GM23248 (cell line): ENCODE measurements around the gene C9orf85.

ENCODE experiments used
- EZH2 ChIP-seq: fragments of 200-600 bp; sonication (generic); IDR thresholded peaks from 2 replicates; pipeline ENCODE4 v1.6.1; 2018; ENCODE audit warnings: antibody characterized with exemption, mild to moderate bottlenecking; ENCODE audit not compliant: insufficient read depth, poor library complexity, severe bottlenecking
- EZH2phosphoT487 ChIP-seq: fragments of 200-600 bp; sonication (generic); IDR thresholded peaks from 2 replicates; pipeline ENCODE4 v1.6.1; 2018; ENCODE audit warnings: antibody characterized with exemption, moderate library complexity, mild to moderate bottlenecking, low read depth; ENCODE audit not compliant: insufficient read depth

GRCh38 chr9:71986900-71987299, 75.5 kb downstream of the C9orf85 start:
- TF ChIP-seq EZH2 = no peak
- no peak for TF ChIP-seq EZH2phosphoT487
